Upper lobe of left lung (tissue), 6 donors: ENCODE measurements around the gene HSD17B3. TPM values are rescaled to one million over a fixed set of nuclear protein-coding genes. Genes with fewer than 3 reads are reported as not detected.

ENCODE experiments used
- ATAC-seq, 2 donors: fragments of 200-7000 bp; cut with Tn5 transposase; one replicate each; pipeline ENCODE4 v1.9.1; 2022; ENCODE audit warnings: mild to moderate bottlenecking in 2 of 2, moderate library complexity in 2 of 2; ENCODE audit not compliant: low FRiP score in 2 of 2
- DNase-seq, 2 donors: peaks; one replicate each; pipeline ENCODE4 v3.0.0-alpha.2; 2019 to 2020
- H3K27ac ChIP-seq, 4 donors: fragments of 200-600 bp; sonication (generic); one replicate each; pipeline ENCODE4 v1.5.1; 2016 to 2019
- H3K27me3 ChIP-seq, 4 donors: fragments of 200-600 bp; sonication (generic); one replicate each; pipeline ENCODE4 v1.5.1; 2017 to 2019
- H3K36me3 ChIP-seq, 4 donors: fragments of 200-600 bp; sonication (generic); one replicate each; pipeline ENCODE4 v1.5.1; 2016 to 2019
- H3K4me1 ChIP-seq, 4 donors: fragments of 200-600 bp; sonication (generic); one replicate each; pipeline ENCODE4 v1.5.1; 2018 to 2019
- H3K4me3 ChIP-seq, 4 donors: fragments of 200-600 bp; sonication (generic); one replicate each; pipeline ENCODE4 v1.5.1; 2017 to 2019; ENCODE audit warnings: mild to moderate bottlenecking in 2 of 4, moderate library complexity in 1 of 4
- H3K9me3 ChIP-seq, 4 donors: fragments of 200-600 bp; sonication (generic); one replicate each; pipeline ENCODE4 v1.5.1; 2018 to 2019
- EP300 ChIP-seq, 4 donors: sonication (generic); formaldehyde crosslinking; IDR thresholded peaks; one replicate each; pipeline ENCODE4 v1.5.1; 2017; ENCODE audit warnings: antibody characterized with exemption in 4 of 4, control low read depth in 2 of 4
- POLR2A ChIP-seq, 4 donors: fragments of 450-650 bp; IDR thresholded peaks; one replicate each; pipeline ENCODE4 v1.5.1; 2016 to 2017; ENCODE audit warnings: antibody characterized with exemption in 4 of 4, mild to moderate bottlenecking in 2 of 4
- POLR2AphosphoS5 ChIP-seq, 2 donors: sonication (generic); formaldehyde crosslinking; IDR thresholded peaks; one replicate each; pipeline ENCODE4 v1.5.1; 2017; ENCODE audit warnings: antibody characterized with exemption in 2 of 2
- WGBS, 2 donors: methylation state at CpG; one replicate each; pipeline ENCODE4 v1.1.5; 2017 to 2018; 5-methylcytosine and 5-hydroxymethylcytosine counted together
- total RNA-seq, 6 donors: library from RNA; depleted of rRNA in 4 of 6; stranded (reverse); fragments of >200 nt in 4 of 6; gene quantifications; one replicate each; pipeline versions ENCODE4 v1.1.0 to v1.2.1, GENCODE V29; 2016 to 2021
- TF ChIP-seq, protein P1 (sequence below), 6 experiments: fragments of 450-650 bp in 4 of 6; fragments of 200-600 bp in 2 of 6; sonication (generic) in 2 of 6; IDR thresholded peaks; one replicate each; pipeline ENCODE4 v1.5.1; 2016 to 2019; ENCODE audit warnings: antibody characterized with exemption in 6 of 6
- donor health status: DM: no; HTN: no; CAD: no; lungs with moderate emphysema.
- donor health status: DM: no; HTN: yes; CAD: no; lungs with severe emphysema.

The HSD17B3 gene
- total RNA-seq, 6 donors from 2014 or later, result 1.0 to 7.3 (median 1.0) TPM; not detected in 3

DNA sequence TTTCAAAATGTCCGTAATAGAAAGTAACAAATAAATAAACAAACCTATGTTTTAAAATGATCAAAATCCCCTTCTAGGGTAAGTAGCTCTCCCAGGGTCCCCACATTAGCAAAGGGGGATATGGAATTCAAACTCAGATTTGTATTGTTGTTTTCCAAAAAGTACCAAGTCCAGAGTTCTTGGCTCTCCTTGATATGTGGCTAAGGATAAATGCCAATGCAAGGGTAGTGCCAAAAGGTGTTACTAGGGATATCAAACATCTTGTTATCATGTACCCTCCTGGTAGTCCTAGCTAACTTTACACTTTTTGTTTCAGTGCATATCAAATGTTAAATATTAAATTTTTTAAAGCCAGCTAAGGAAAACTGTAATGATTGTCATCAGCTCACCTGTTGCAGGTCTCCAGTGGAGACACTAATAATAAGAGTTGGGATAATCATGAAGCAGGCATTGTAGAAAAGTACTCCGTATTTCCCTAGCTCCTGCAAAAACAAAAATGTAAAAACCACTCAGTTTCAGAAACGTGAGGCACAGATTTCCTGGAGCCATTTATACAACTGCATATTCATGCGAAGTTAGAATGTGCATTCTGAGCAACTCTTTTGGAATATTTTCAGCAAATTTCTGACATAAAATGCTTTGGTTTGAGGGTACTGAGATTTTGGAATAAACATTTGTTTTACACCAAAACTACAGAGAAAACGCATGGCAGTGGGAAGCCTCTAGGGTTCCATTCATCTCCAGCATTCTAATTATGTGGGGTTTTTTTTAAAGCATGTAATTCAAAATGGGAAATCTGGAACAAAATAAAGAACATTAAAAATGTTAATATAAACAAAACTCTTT, 41.8 kb upstream of the HSD17B3 start:
- H3K27ac ChIP-seq, result peak overlapping the region in 2 of 4 donors; percentile 18 to 20
- 73 to 77% methylated on average over 5 of the region's 5 CpGs for WGBS, 2 donors
- H3K9me3 ChIP-seq, result no peaks in the 10 kb centered on the region
- no peak for DNase-seq
- no peak for ATAC-seq
- no peaks in the 10 kb centered on the region for H3K27me3 ChIP-seq
- peaks cover 0 to 24% (median 6%) of the 10 kb centered on the region in 4 donors for H3K36me3 ChIP-seq
- TF ChIP-seq EP300 (IDR thresholded peaks at IDR 0.05) (no peak), POLR2AphosphoS5 (IDR thresholded peaks at IDR 0.05) (no peak), POLR2A (IDR thresholded peaks at IDR 0.05) (no peak)
- TF ChIP-seq, protein P1, sequence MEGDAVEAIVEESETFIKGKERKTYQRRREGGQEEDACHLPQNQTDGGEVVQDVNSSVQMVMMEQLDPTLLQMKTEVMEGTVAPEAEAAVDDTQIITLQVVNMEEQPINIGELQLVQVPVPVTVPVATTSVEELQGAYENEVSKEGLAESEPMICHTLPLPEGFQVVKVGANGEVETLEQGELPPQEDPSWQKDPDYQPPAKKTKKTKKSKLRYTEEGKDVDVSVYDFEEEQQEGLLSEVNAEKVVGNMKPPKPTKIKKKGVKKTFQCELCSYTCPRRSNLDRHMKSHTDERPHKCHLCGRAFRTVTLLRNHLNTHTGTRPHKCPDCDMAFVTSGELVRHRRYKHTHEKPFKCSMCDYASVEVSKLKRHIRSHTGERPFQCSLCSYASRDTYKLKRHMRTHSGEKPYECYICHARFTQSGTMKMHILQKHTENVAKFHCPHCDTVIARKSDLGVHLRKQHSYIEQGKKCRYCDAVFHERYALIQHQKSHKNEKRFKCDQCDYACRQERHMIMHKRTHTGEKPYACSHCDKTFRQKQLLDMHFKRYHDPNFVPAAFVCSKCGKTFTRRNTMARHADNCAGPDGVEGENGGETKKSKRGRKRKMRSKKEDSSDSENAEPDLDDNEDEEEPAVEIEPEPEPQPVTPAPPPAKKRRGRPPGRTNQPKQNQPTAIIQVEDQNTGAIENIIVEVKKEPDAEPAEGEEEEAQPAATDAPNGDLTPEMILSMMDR (IDR thresholded peaks at IDR 0.05), result no peak
- H3K4me1 ChIP-seq, result peaks cover 4 to 9% (median 7%) of the 10 kb centered on the region in 4 donors
- no peak overlapping the region for H3K4me3 ChIP-seq

DNA sequence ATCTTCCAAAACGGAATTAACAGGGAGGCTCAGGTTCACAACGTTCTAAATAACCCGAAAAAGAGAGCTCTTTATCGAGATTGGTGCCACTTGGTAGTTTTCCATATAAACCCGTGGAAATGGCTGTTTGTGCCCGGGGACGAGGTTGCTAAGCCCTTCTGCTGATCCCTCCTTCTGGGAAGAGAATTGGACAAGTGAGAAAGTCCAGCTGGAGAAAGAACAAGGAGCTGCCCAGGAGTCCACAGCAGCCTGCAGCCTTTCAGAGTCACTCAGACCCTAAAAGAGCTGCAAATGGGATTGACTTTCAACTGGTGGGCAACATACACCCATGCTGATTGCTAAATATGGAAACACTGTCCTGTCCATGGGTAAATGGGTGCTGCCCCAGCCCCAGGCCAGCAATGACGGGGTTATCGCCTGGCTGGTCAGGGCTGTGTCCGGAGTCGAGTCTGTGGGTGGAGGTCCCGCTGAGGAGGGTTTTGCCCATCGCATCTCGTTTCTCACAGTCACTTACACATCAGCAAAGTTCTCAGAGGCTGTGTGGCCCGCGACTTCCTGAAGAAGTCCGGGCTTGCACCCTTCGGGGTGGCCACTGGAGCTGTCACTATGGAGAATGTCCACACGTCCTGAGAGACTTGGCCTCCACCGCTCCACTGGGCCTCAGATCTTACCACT, 40.7 kb upstream of the HSD17B3 start:
- peaks cover 4 to 9% (median 7%) of the 10 kb centered on the region in 4 donors for H3K4me1 ChIP-seq
- no peak overlapping the region for H3K4me3 ChIP-seq
- WGBS, 2 donors, result 82 to 86% methylated on average over 15 to 20 of the region's 20 CpGs
- peaks cover 0 to 15% (median 3%) of the 10 kb centered on the region in 4 donors for H3K36me3 ChIP-seq
- ATAC-seq (peak in 1 of 2 donors; percentile 30), DNase-seq (peak in 1 of 2 donors; percentile 27)
- TF ChIP-seq POLR2A (IDR thresholded peaks at IDR 0.05), result no peak
- TF ChIP-seq EP300 (IDR thresholded peaks at IDR 0.05), result no peak
- TF ChIP-seq, protein P1 (IDR thresholded peaks at IDR 0.05), result no peak
- no peak for TF ChIP-seq POLR2AphosphoS5 (IDR thresholded peaks at IDR 0.05)
- no peaks in the 10 kb centered on the region for H3K27me3 ChIP-seq
- peak overlapping the region; percentile 12 to 54 (median 20) for H3K27ac ChIP-seq
- no peaks in the 10 kb centered on the region for H3K9me3 ChIP-seq

DNA sequence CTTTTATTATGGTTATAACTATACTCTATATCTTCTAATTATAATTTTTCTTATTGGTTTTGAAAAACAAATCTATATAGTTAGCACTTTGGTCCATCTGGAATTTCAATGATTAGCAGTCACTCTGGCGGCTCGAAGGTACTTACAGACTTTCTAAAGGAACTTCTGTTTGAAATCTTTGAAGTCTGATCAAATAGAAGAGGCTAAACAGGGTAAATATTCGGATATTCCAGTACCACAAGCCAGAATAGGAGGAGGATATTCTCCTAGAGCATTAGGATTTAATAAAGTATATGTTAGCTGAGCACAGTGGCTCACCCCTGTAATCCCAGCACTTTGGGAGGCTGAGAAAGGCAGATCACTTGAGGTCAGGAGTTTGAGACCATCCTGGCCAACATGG, 38.7 kb upstream of the HSD17B3 start:
- Histone ChIP-seq H3K36me3 (peaks cover 0 to 11% (median 3%) of the 10 kb centered on the region in 4 donors), H3K9me3 (no peaks in the 10 kb centered on the region), H3K27me3 (no peaks in the 10 kb centered on the region), H3K4me3 (no peak overlapping the region), H3K4me1 (peaks cover 4 to 9% (median 7%) of the 10 kb centered on the region in 4 donors), H3K27ac (no peak overlapping the region)
- WGBS, 2 donors, result 91 to 93% methylated on average over 3 of the region's 3 CpGs
- TF ChIP-seq EP300 (IDR thresholded peaks at IDR 0.05) (no peak), POLR2AphosphoS5 (IDR thresholded peaks at IDR 0.05) (no peak), POLR2A (IDR thresholded peaks at IDR 0.05) (no peak)
- TF ChIP-seq, protein P1 (IDR thresholded peaks at IDR 0.05), result no peak
- no peak for ATAC-seq
- DNase-seq, result no peak

DNA sequence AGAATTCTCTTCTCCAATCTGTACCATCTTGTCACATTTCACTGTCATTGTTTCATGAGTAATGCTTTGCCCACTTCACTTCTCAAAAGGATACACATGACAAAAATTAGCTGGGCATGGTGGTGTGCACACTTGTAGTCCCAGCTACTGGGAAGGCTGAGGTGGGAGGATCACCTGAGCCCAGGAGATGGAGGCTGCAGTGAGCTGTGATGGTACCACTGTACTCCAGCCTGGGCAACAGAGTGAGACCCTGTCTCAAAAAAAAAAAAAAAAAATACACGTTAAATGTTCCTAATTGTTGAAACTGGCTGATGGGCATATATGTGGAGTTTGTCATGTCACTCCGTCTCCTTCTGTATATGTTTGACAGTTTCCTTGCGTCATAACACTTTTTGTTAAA, 36.3 kb upstream of the HSD17B3 start:
- TF ChIP-seq POLR2A (IDR thresholded peaks at IDR 0.05) (no peak), EP300 (IDR thresholded peaks at IDR 0.05) (no peak), POLR2AphosphoS5 (IDR thresholded peaks at IDR 0.05) (no peak)
- TF ChIP-seq, protein P1 (IDR thresholded peaks at IDR 0.05), result no peak

More for the DNA sequence above, 36.3 kb upstream of the HSD17B3 start:
- WGBS, 2 donors, result 92 to 95% methylated on average over 3 of the region's 3 CpGs
- H3K9me3 ChIP-seq, result no peaks in the 10 kb centered on the region
- no peak overlapping the region for H3K27ac ChIP-seq
- no peaks in the 10 kb centered on the region for H3K27me3 ChIP-seq
- DNase-seq (no peak), ATAC-seq (no peak)
- H3K4me1 ChIP-seq, result no peaks in the 10 kb centered on the region
- H3K36me3 ChIP-seq, result peaks cover 0 to 11% (median 3%) of the 10 kb centered on the region in 4 donors
- no peak overlapping the region for H3K4me3 ChIP-seq
